Activated CD8-positive, alpha-beta memory T cell treated with anti-CD3 and anti-CD28 coated beads, Interleukin-2, amount 50 U/mL, for 1 hour (primary cell): Measurements from ENCODE around the gene RHOH.

Experiments used
- DNase-seq: peaks from one replicate; pipeline ENCODE4 v3.0.0-alpha.2; 2020; ENCODE audit errors: extremely low read depth

RHOH gene

DNA sequence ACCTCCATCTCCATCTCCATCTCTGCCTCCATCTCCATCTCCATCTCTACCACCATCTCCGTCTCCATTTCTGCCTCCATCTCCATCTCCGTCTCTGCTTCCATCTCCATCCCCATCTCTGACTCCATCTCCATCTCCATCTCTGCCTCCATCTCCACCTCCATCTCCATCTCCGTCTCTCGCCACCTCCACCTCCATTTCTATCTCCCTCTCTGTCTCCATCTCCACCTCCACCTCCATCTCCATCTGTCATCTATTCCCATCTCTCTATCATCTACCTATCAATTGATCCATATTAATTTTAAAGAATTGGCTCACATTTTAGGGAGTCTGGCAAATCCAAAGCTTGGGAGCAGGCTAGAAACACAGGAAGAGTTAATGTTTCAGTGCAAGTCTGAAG lies 98.7 kb downstream of the RHOH start:
- no peak for DNase-seq
